Kidney (tissue), 14 donors: ENCODE measurements around the gene TTC16. TPM values are rescaled to one million over a fixed set of nuclear protein-coding genes. Genes with fewer than 3 reads are reported as not detected.

ENCODE experiments used
- DNase-seq, 5 donors: peaks; one replicate each; pipeline ENCODE4 v3.0.0-alpha.2; 2013 to 2020
- FAIRE-seq: peaks from 2 replicates; lab custom pipeline; 2012; peaks lifted over from hg19 to GRCh38; lab: Jason Lieb, UNC
- H3K27ac ChIP-seq, 2 donors: one replicate each; pipeline ENCODE4 v1.7.0; 2013; ENCODE audit warnings: low read depth in 2 of 2, low read length in 2 of 2, inconsistent platforms in 1 of 2
- H3K27me3 ChIP-seq: one replicate; pipeline ENCODE4 v1.7.1; 2013; ENCODE audit warnings: low read length, inconsistent platforms; ENCODE audit not compliant: control insufficient read depth, insufficient read depth
- H3K36me3 ChIP-seq, 3 donors: one replicate each; pipeline versions ENCODE4 v1.7.0 to v1.7.1; 2013; ENCODE audit warnings: low read length in 3 of 3, control low read depth in 1 of 3, inconsistent platforms in 1 of 3; ENCODE audit not compliant: insufficient read depth in 3 of 3, control insufficient read depth in 2 of 3
- H3K4me1 ChIP-seq, 3 donors: one replicate each; pipeline versions ENCODE4 v1.7.0 to v1.7.1; 2013; ENCODE audit warnings: low read length in 3 of 3, inconsistent platforms in 1 of 3, low read depth in 1 of 3; ENCODE audit not compliant: control insufficient read depth in 2 of 3, insufficient read depth in 2 of 3
- H3K4me3 ChIP-seq, 3 donors: one replicate each; pipeline versions ENCODE4 v1.7.0 to v1.8.1; 2013; ENCODE audit warnings: low read length in 3 of 3, control low read depth in 1 of 3, inconsistent platforms in 1 of 3
- H3K9ac ChIP-seq, 3 donors: one replicate each; pipeline versions ENCODE4 v1.7.0 to v1.7.1; 2013; ENCODE audit warnings: low read length in 3 of 3, control low read depth in 1 of 3, inconsistent platforms in 1 of 3
- H3K9me3 ChIP-seq, 3 donors: one replicate each; pipeline versions ENCODE4 v1.7.0 to v1.7.1; 2013; ENCODE audit warnings: low read length in 3 of 3, control low read depth in 1 of 3, inconsistent platforms in 1 of 3; ENCODE audit not compliant: control insufficient read depth in 2 of 3, insufficient read depth in 1 of 3
- intact Hi-C: fragments of 100-400 bp; cut with DNase I; formaldehyde crosslinking; loops from one replicate; pipeline ENCODE4 v1.11.1; 2022
- polyA plus RNA-seq: library from polyadenylated mRNA; stranded (reverse); fragments of 350-450 nt; fragmentation: Illumina TruSeq; extraction: RNeasy Lipid Tissue Mini Kit (QIAGEN cat#74804); gene quantifications from one replicate; pipeline ENCODE4 v1.2.3, GENCODE V29; 2014; ENCODE audit warnings: low read depth, low replicate concordance; ENCODE audit not compliant: insufficient read depth
- total RNA-seq: library from RNA; stranded (reverse); fragmentation: NEBNext Ultra II Directional; extraction: Animal tissue kit (Norgen Biotek cat#: 25700); gene quantifications from one replicate; pipeline ENCODE4 v1.2.1, GENCODE V29; 2021
- TF ChIP-seq, protein P1 (sequence below): IDR thresholded peaks from 3 replicates; pipeline ENCODE4 v1.5.1; 2012; ENCODE audit warnings: mild to moderate bottlenecking, moderate library complexity, borderline replicate concordance; ENCODE audit not compliant: insufficient read depth; ENCODE audit errors: extremely low read depth
- donor health status: control.
- donor health status: control.
- donor health status: control.
- donor health status: control.
- donor health status: control.
- donor health status: DM: yes; HTN: yes; CAD: no.
- donor health status: Normal renal cell carcinoma (clear cell type).

Gene TTC16
- total and polyA plus RNA-seq, 2 donors from 2014 or later, result 0.32 to 0.72 TPM

GRCh38 chr9:127734747-127735529 lies 19.1 kb downstream of the TTC16 start, which contains the start of gene TOR2A:
TOR2A (minus strand) TSS chr9:127735294; CDS start chr9:127735270, 24 bp downstream.
- Histone ChIP-seq H3K9me3 (no peaks in the 10 kb centered on the region), H3K4me3 (peak within 1 kb of the TSS; percentile 51 to 80 (median 57)), H3K4me1 (peaks cover 0 to 10% (median 7%) of the 10 kb centered on the region in 3 donors), H3K36me3 (no peaks in the 10 kb centered on the region), H3K27ac (peak within 1 kb of the TSS; percentile 83 to 95), H3K27me3 (no peaks in the 10 kb centered on the region), H3K9ac (peak within 1 kb of the TSS in 2 of 3 donors; percentile 23 to 69)
- DNase-seq (peak; percentile 99), FAIRE-seq (peak; percentile 82)
- intact Hi-C loops, result no loop called here
- TF ChIP-seq, protein P1, sequence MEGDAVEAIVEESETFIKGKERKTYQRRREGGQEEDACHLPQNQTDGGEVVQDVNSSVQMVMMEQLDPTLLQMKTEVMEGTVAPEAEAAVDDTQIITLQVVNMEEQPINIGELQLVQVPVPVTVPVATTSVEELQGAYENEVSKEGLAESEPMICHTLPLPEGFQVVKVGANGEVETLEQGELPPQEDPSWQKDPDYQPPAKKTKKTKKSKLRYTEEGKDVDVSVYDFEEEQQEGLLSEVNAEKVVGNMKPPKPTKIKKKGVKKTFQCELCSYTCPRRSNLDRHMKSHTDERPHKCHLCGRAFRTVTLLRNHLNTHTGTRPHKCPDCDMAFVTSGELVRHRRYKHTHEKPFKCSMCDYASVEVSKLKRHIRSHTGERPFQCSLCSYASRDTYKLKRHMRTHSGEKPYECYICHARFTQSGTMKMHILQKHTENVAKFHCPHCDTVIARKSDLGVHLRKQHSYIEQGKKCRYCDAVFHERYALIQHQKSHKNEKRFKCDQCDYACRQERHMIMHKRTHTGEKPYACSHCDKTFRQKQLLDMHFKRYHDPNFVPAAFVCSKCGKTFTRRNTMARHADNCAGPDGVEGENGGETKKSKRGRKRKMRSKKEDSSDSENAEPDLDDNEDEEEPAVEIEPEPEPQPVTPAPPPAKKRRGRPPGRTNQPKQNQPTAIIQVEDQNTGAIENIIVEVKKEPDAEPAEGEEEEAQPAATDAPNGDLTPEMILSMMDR, result peak; percentile 99

DNA sequence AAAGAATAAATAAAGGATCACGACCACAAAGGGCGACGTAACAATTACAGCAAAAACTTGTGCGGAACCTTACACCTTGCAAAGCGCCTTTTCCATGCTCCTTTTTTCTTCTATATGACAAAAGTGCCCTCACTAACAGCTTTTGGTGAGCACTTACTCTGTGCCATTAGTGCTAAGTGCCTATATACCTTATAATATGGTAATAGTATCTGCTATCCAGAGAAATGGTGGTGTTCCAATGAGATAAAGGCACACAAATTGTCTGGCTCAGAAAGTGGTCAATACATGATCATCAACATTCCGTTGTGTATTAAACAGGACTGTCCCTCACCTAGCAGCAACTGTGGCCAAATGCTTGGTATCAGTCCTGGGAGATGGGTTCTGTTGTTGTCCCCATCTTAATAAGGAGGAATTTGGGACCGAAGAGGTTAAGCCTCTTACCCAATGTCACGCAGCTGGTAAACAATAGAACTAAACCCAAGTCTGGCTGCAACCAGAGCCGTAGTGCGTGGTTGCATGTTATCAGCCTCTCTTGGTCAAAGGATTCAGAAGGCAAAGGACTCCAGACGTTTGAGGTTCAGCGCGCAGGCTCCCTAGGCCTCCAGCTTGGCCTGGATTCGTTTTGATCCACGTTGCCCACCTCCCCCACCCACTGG lies 19.8 kb downstream of the TTC16 start:
- TF ChIP-seq, protein P1, result no peak
- DNase-seq (peak in 1 of 5 donors; percentile 55), FAIRE-seq (no peak)
- H3K4me3 ChIP-seq, result peak overlapping the region in 1 of 3 donors; percentile 80
- peak overlapping the region in 1 of 3 donors; percentile 69 for H3K9ac ChIP-seq
- intact Hi-C loops, result no loop called here
- no peak overlapping the region for H3K27ac ChIP-seq
- peaks cover 0 to 10% (median 7%) of the 10 kb centered on the region in 3 donors for H3K4me1 ChIP-seq
- H3K9me3 ChIP-seq, result no peaks in the 10 kb centered on the region
- H3K36me3 ChIP-seq, result no peaks in the 10 kb centered on the region
- no peaks in the 10 kb centered on the region for H3K27me3 ChIP-seq

DNA sequence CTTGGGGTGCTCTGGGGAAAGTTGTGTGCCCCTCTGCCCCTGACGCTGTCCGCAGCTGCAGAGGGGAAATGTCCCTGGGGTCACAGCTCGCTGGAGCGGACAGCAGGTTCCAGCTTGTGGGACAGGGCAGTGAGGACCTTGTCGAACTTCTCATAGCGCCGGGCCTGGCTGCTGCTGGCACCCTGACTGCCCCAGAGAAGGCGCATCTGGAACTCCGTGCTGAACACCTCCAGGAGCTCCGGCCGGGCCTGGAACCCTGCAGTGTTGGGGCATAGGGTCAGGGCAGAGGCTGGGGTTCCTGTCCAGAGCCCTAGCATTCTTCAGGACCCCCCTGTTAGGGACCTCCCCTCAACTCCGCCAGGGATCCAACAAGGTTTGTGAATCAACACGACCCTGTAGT lies 22.8 kb downstream of the TTC16 start:
- Histone ChIP-seq H3K36me3 (no peaks in the 10 kb centered on the region), H3K9me3 (no peaks in the 10 kb centered on the region), H3K9ac (no peak overlapping the region), H3K4me1 (peaks cover 0 to 13% (median 7%) of the 10 kb centered on the region in 3 donors), H3K27ac (no peak overlapping the region), H3K27me3 (no peaks in the 10 kb centered on the region), H3K4me3 (no peak overlapping the region)
- FAIRE-seq, result no peak
- intact Hi-C loops, result no loop called here
- TF ChIP-seq, protein P1, result no peak
- peak in 1 of 5 donors; percentile 46 for DNase-seq
